HG02759 (cell line): ENCODE measurements around the gene INO80.

Experiments
- ATAC-seq: cut with Tn5 transposase; IDR thresholded peaks from one replicate; pipeline ENCODE4 v1.9.1; 2021; ENCODE audit warnings: mild to moderate bottlenecking, moderate library complexity; ENCODE audit not compliant: unreplicated experiment

INO80 gene

DNA sequence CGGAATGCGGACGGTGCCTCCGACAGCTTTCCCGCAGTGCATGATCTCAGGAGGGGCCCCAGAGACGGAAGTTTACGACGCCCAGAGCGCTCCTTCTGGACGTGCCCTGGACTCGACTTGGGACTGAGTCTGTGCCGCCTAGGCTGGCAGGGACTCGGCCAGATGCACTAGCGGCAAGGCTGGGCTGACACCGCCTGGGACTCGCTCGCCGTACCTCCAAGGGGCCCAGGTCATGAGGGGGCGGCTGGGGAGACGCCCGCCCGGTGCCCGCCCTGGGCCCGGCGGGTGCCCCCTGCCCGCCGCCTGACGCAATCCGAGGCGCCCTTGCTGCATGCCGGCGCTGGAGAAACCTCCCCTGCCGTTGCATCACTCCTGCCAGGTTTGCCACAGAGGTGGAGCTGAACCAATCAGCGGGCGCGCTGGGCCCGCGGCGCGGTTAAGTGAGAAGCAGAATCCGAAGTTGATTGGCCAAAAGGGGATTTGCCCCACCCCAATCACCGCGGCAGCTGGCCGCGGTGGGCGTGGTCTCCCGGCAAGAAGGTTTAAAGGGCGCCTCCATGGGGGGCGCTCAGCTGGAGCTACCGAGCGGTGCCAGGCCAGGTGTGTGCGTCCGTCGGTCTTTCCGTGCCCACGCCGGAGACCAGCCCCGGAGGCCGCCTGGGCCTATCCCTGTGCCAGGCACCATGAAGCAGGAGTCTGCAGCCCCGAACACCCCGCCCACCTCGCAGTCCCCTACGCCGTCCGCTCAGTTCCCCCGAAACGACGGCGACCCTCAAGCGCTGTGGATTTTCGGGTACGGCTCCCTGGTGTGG, 163.0 kb downstream of the INO80 start, which contains the start of gene CHAC1:
Gene CHAC1 (plus strand): TSS at position 571 of the 812 bp plus-strand sequence. CDS start 113 bp downstream, at position 684.
- ATAC-seq: peak; percentile 93

GRCh38 chr15:40952301-40952900, 163.7 kb downstream of the INO80 start:
- no peak for ATAC-seq

DNA sequence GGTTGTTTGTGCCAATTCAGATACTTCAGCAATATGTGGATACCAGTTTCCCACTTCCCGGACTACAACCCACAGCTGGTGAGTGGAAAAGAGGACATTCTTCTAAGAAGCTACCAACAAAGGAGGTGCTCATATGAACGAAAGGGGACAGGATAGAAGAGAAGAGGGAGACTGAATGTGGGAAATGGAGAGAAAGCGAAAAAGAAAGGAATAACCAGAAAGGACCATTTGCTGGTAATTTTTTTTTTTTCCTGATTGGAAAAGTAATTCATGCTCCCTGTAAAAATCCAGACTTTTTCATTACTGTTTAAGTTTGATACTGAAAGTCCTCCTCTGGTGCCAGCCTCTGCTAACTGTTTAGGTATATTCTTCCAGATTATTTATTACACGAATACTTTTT, 164.3 kb downstream of the INO80 start:
- no peak for ATAC-seq

DNA sequence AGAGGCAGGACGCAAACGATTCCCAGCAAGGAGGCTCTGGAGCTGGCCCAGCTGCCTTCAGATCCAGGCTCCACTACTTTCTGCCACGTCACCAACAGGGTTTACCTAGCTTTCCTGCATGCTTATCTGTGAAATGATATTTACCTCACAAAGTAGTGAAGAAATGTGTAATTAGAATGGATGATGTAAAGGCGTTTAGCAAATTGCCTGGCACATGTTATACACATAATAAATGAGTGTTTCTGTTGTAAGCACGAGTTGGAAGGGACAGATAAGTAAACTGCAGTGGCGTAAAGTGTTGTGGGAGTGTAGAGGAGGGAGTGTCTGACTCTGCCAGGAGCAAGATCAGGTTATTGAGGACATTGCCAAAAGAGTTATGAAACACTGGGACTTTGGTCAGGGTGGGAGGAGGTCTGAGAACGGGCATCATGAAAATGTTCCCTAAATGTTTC, 166.3 kb downstream of the INO80 start:
- no peak for ATAC-seq

DNA sequence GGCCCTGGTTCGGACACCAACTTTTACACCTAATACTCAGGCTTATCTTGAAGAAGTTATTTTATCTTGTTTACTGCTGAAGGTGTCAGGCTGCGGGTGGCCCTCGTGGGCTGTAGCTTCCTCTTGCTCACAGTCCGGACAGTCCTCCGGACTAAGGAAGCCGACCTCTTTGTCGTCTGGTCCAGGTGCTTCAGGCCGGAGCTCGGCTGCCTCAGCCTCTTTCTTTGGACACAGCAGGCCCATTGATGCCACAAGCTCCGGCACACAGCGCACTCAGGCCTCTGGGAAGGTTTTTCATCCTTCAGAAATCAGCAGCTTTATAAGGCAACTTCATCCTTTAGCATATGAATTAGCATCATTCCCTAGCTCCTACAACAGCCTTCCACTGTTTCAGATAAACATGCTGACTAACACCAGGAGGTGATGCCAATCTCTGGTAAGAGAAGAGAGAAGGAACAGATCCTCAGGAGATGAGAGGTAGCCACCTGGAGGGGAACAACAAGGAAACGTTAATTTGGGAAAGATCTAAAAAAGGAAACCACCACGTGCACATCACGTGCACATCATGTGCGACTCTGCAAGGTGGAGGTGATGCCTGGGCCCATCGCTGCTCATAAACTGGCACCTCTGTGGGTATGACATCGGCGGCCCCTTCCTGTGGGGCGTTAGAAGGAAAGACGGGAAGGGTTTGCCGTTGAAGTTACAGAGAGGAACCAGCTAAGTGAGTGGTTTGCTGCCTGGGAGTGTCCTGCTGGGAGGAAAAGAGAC, 167.2 kb downstream of the INO80 start:
- ATAC-seq: no peak

- ATAC-seq: no peak
These were observed 171.4 kb downstream of the INO80 start for GRCh38 chr15:40944510-40945296.

- no peak for ATAC-seq
These were observed 172.2 kb downstream of the INO80 start for GRCh38 chr15:40943764-40944365.

GRCh38 chr15:40942878-40943277, 173.2 kb downstream of the INO80 start:
- no peak for ATAC-seq

DNA sequence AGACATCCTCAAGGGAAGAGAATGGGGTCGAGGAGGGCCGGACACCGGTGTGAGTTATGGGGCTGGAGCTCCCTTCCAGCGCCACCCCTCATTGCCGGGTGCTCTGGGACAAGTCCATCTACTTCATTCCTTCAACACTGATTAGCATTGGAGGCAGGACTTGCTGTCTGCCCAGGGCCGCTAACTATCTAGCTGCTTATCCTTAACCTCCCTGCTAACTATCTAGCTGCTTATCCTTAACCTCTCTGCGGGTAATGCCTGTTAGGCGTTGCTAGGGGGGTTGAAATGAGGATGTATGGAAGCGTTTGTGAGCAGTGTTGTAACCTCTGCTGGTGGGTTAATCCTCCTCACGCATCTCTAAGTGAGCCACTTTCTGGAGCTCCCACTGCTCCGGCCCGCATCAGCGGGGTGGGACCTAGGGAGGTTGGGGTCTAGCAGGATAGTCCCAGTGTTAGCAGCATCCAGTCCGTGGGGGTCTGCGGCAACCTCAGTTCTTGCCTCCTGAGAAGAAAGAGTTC, 173.7 kb downstream of the INO80 start:
- no peak for ATAC-seq

- peak; percentile 82 for ATAC-seq
These were observed 174.3 kb downstream of the INO80 start for GRCh38 chr15:40941528-40942336.

DNA sequence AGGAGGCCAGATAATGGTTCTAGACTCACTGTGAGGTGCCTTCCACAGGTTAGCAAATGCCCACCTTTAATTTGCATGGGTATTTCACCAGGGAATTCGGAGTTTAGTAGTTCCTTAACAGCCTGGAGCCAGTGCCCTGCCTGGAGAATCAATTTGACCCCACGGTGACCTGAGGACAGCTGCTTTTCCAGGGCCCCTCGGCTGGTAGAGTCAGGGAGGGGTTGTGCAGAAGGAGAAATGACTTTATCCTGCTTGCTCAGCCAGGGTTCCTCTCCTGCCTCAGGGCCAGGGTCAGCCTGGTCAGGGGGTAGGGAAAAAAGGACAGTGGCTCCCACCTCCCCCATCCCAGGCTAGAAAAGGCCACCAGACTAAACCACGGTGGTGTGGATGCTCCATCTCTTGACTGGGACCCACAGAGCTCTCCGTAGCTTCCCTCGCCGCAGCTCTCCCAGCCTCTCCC, 175.0 kb downstream of the INO80 start:
- ATAC-seq: no peak

- no peak for ATAC-seq
These were observed 175.7 kb downstream of the INO80 start for GRCh38 chr15:40940296-40940801.

GRCh38 chr15:40938536-40938870, 177.6 kb downstream of the INO80 start:
- ATAC-seq: no peak

- ATAC-seq: no peak
These were observed 178.1 kb downstream of the INO80 start for GRCh38 chr15:40937762-40938535.

DNA sequence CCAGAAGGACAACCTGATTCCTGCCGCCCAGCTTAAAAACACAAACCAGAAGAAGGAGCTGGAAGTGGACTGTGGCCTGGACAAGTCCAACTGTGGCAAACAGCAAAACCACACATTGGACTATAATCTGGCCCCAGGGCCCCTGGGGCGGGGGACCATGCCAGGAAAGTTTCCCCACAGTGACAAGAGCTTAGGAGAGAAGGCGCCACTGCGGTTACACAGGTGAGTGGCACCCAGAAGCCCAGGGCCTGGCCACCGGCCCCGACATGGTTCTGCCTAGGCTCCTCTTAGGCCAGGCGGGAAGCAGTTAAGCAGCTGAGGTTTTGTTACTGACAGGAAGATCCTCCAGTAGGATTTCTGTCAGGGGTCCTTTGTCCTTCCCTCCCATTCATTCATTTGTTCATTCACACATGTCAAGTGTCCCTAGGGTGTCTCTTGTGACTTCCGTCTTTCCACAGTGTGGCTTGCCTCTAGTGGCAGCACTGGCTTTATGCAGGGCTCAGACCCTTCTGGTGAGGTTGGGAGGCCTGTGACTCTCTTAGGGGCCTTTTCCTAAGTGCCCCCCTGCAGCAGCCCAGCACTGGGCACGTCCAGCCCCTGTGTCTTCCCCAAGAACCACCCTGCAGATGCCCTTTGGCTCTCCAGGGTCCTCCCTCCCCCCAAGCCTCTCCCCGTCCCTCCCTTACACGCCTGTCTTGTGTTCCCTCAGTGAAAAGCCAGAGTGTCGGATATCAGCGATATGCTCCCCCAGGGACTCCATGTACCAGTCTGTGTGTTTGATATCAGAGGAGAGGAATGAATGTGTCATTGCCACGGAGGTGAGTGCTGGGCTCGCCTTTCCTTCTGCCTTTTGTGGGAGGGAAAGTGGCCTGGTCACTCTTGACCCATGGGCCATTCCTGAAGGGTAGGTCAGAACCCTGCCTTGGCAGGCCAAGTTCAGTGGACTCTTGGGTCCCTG, 179.1 kb downstream of the INO80 start:
- no peak for ATAC-seq

GRCh38 chr15:40936234-40936708, 179.8 kb downstream of the INO80 start:
- ATAC-seq: no peak

- ATAC-seq: no peak
These were observed 181.6 kb downstream of the INO80 start for GRCh38 chr15:40934457-40934856.
